Left ventricle myocardium inferior (tissue), 1 donor: ENCODE measurements around the gene RAD51B. TPM values are rescaled to one million over a fixed set of nuclear protein-coding genes. Genes with fewer than 3 reads are reported as not detected.

Source experiments
- DNase-seq: peaks from one replicate; pipeline ENCODE4 v3.0.0-alpha.2; 2020
- H3K27ac ChIP-seq: fragments of 200-600 bp; replicated peaks from 2 replicates; pipeline ENCODE4 v1.8.0; 2021
- H3K27me3 ChIP-seq: fragments of 200-600 bp; 2 replicates; pipeline ENCODE4 v1.8.0; 2021; ENCODE audit warnings: low read depth
- H3K36me3 ChIP-seq: fragments of 200-600 bp; 2 replicates; pipeline ENCODE4 v1.8.0; 2021
- H3K4me1 ChIP-seq: fragments of 200-600 bp; 2 replicates; pipeline ENCODE4 v1.8.0; 2021
- H3K4me3 ChIP-seq: fragments of 200-600 bp; 2 replicates; pipeline ENCODE4 v1.8.0; 2021; ENCODE audit warnings: mild to moderate bottlenecking, moderate library complexity
- H3K9me3 ChIP-seq: fragments of 200-600 bp; replicated peaks from 2 replicates; pipeline ENCODE4 v1.8.0; 2021
- CTCF ChIP-seq: fragments of 200-600 bp; IDR thresholded peaks from 2 replicates; pipeline ENCODE4 v1.8.0; 2021; ENCODE audit warnings: antibody characterized with exemption, mild to moderate bottlenecking, borderline replicate concordance
- intact Hi-C: fragments of 100-400 bp; cut with micrococcal nuclease; formaldehyde crosslinking; loops from one replicate; pipeline ENCODE4 v1.11.0; 2022
- total RNA-seq: library from RNA; stranded (reverse); fragmentation: NEBNext Ultra II Directional; extraction: Animal tissue kit (Norgen Biotek cat#: 25700); gene quantifications from one replicate; pipeline ENCODE4 v1.2.1, GENCODE V29; 2021
- donor health status: DM: no; HTN: yes; CAD: no; lungs with severe emphysema.

RAD51B gene
- total RNA-seq, 1 donor from 2014 or later = 2.4 TPM

- peaks cover 13% of the 10 kb centered on the region for H3K4me1 ChIP-seq
- TF ChIP-seq CTCF = no peak
- H3K27me3 ChIP-seq = no peaks in the 10 kb centered on the region
- no peaks in the 10 kb centered on the region for H3K9me3 ChIP-seq
- no peaks in the 10 kb centered on the region for H3K36me3 ChIP-seq
- intact Hi-C loops = no loop called here
- DNase-seq = no peak
- H3K4me3 ChIP-seq = no peak overlapping the region
- no peak overlapping the region for H3K27ac ChIP-seq
Measured at GRCh38 chr14:68168460-68169109, 349.0 kb downstream of the RAD51B start.

- H3K9me3 ChIP-seq = no peaks in the 10 kb centered on the region
- TF ChIP-seq CTCF = no peak
- no peak overlapping the region for H3K4me3 ChIP-seq
- H3K27ac ChIP-seq = no peak overlapping the region
- intact Hi-C loops = no loop called here
- H3K4me1 ChIP-seq = no peaks in the 10 kb centered on the region
- no peak for DNase-seq
- H3K27me3 ChIP-seq = no peaks in the 10 kb centered on the region
- no peaks in the 10 kb centered on the region for H3K36me3 ChIP-seq
Measured at GRCh38 chr14:68172216-68172615, 352.6 kb downstream of the RAD51B start.

- H3K4me3 ChIP-seq = no peak overlapping the region
- intact Hi-C loops = no loop called here
- H3K27ac ChIP-seq = no peak overlapping the region
- no peaks in the 10 kb centered on the region for H3K36me3 ChIP-seq
- no peaks in the 10 kb centered on the region for H3K9me3 ChIP-seq
- no peaks in the 10 kb centered on the region for H3K4me1 ChIP-seq
- H3K27me3 ChIP-seq = no peaks in the 10 kb centered on the region
- TF ChIP-seq CTCF = no peak
- DNase-seq = no peak
Measured at GRCh38 chr14:68172627-68173026, 353.0 kb downstream of the RAD51B start.

GRCh38 chr14:68173227-68173972 is 353.8 kb downstream of the RAD51B start:
- Histone ChIP-seq H3K4me1 (no peaks in the 10 kb centered on the region), H3K27ac (no peak overlapping the region), H3K27me3 (no peaks in the 10 kb centered on the region)

GRCh38 chr14:68174446-68174845 is 354.9 kb downstream of the RAD51B start:
- no peak for TF ChIP-seq CTCF
- Histone ChIP-seq H3K36me3 (no peaks in the 10 kb centered on the region), H3K9me3 (no peaks in the 10 kb centered on the region), H3K4me3 (no peak overlapping the region), H3K27ac (no peak overlapping the region), H3K4me1 (no peaks in the 10 kb centered on the region), H3K27me3 (peaks cover under 1% of the 10 kb centered on the region)
- intact Hi-C loops = no loop called here
- no peak for DNase-seq

More at GRCh38 chr14:68173227-68173972, 353.8 kb downstream of the RAD51B start:
- Histone ChIP-seq H3K4me3 (no peak overlapping the region), H3K36me3 (no peaks in the 10 kb centered on the region), H3K9me3 (no peaks in the 10 kb centered on the region)
- DNase-seq = no peak
- intact Hi-C loops = no loop called here
- TF ChIP-seq CTCF = no peak
